Pulmonary artery endothelial cell (primary cell): ENCODE data around the gene GOLGB1. TPM values are rescaled to one million over a fixed set of nuclear protein-coding genes. Genes with fewer than 3 reads are reported as not detected.

Source experiments
- DNase-seq: peaks from one replicate; pipeline ENCODE4 v3.0.0-alpha.2; 2011; ENCODE audit warnings: low read depth, low spot score
- total RNA-seq: library from RNA; depleted of rRNA; stranded (reverse); fragments of >200 nt; gene quantifications from 2 replicates; pipeline ENCODE4 v1.2.3, GENCODE V29; 2014

GOLGB1 gene
- total RNA-seq, 1 donor from 2014 or later, result 41.0 TPM

- DNase-seq, result no peak
Observed at GRCh38 chr3:121630355-121630754, 119.2 kb downstream of the GOLGB1 start.

DNA sequence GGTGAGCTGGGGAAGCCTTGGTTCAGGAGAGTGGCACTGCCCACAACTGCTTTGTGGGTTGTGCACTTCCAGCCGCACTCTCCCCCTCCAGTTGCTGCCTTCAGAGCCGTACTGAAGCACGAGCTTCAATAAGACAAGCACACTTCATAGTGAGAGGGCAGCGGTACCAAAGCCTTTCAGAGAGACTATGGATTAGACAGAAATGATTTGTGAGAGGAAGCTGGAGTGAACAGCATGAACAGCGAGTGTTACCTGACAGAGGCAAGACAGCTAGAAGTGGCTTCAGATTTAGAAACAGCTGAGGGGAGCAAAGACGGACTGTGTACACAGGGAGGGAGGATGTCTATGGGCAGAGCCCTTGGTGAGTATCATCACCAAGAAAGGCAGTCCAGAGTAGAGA is 119.9 kb downstream of the GOLGB1 start:
- no peak for DNase-seq

- DNase-seq, result no peak
Observed at GRCh38 chr3:121627622-121628021, 121.9 kb downstream of the GOLGB1 start.

GRCh38 chr3:121627211-121627610 is 122.3 kb downstream of the GOLGB1 start:
- no peak for DNase-seq

- no peak for DNase-seq
Observed at GRCh38 chr3:121626495-121626894, 123.0 kb downstream of the GOLGB1 start.

DNA sequence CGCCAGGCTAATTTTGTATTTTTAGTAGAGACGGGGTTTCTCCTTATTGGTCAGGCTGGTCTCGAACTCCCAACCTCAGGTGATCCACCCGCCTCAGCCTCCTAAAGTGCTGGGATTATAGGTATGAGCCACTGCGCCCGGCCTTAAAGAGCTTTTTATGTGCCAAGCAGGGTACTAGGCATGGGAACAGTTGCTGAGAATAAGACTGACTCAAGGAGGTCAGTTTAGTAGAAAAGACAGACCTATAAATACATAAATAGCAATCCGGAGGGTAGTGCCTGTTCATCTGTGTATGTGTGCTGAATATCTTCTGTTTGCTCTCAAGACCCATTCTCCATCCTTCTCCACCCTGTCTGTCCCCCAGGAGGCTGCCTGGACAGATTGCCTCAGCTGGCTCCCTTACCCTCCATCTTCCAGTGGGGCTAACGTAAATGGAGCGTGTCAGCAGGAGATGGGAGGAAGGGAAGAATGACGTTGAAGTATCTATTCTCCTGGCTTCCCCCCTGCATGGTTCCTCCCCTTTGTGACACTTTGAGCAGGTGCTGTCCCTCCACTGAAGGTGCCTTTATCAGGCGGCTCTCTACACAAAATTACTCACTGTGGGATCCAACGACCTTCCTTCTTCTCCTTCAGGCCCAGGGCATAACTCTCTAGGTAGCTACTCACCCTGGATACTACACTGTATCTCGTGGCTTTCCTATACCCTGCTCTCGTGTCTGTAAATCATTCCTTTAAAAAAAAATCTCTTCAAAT is 125.2 kb downstream of the GOLGB1 start:
- no peak for DNase-seq

- DNase-seq, result no peak
Observed at GRCh38 chr3:121621491-121621890, 128.1 kb downstream of the GOLGB1 start.

- DNase-seq, result no peak
Observed at GRCh38 chr3:121619691-121620090, 129.8 kb downstream of the GOLGB1 start.

Other genes with a start within 250 kb of the GOLGB1 start
- gene POLQ, start 203.8 kb downstream of the GOLGB1 start, total RNA-seq, result 5.9 and 12.5 TPM in 2 replicates
- gene ARGFX, start 181.8 kb downstream of the GOLGB1 start, total RNA-seq, result not detected in 2 replicates
- under 0.01 TPM in 1 of 2 replicates, not detected in the other for gene FBXO40, start 156.4 kb downstream of the GOLGB1 start, total RNA-seq
- 48.7 and 66.3 TPM in 2 replicates for gene HCLS1, start 88.8 kb downstream of the GOLGB1 start, total RNA-seq
- 11.8 and 14.6 TPM in 2 replicates for gene IQCB1, start 85.3 kb upstream of the GOLGB1 start, total RNA-seq
- gene EAF2, start 85.5 kb upstream of the GOLGB1 start, total RNA-seq, result 1.4 and 3.5 TPM in 2 replicates
- gene SLC15A2, start 144.7 kb upstream of the GOLGB1 start, total RNA-seq, result 0.07 and 0.28 TPM in 2 replicates